Endothelial cell of umbilical vein (primary cell): ENCODE results near the gene DDX10. TPM values are rescaled to one million over a fixed set of nuclear protein-coding genes. Genes with fewer than 3 reads are reported as not detected.

Experiments
- BruUV-seq: library from RNA; stranded (reverse); fragments of 400-500 nt; replicated peaks from 2 replicates; lab custom pipeline; 2021; lab: Mats Ljungman, UMichigan
- CTCF ChIA-PET: fragments of 300-600, 350-600 bp; sonication (Branson Sonifier 250); formaldehyde crosslinking; loops from one replicate; lab custom pipeline; 2021; ENCODE audit warnings: antibody characterized with exemption, inconsistent platforms; lab: Charles Lee
- POLR2A ChIA-PET: fragments of 300-600, 350-600 bp; sonication (Branson Sonifier 250); formaldehyde crosslinking; loops from one replicate; lab custom pipeline; 2021; ENCODE audit warnings: antibody characterized with exemption, inconsistent platforms; lab: Charles Lee
- DNase-seq: peaks from one replicate; pipeline ENCODE4 v3.0.0-alpha.2; 2011; ENCODE audit warnings: low read depth, low spot score
- FAIRE-seq: peaks from 2 replicates; lab custom pipeline; 2011; peaks lifted over from hg19 to GRCh38; lab: Jason Lieb, UNC
- H2AFZ ChIP-seq: 2 replicates; pipeline ENCODE4 v1.6.0; 2012; ENCODE audit warnings: low read depth, low read length, control low read depth, inconsistent platforms
- H3K27ac ChIP-seq: 2 replicates; pipeline ENCODE4 v1.5.1; 2011; ENCODE audit warnings: low read depth, mild to moderate bottlenecking, control low read depth, low read length, moderate library complexity; ENCODE audit not compliant: insufficient read depth
- H3K27me3 ChIP-seq, 2 experiments: 2 replicates each; pipeline versions ENCODE4 v1.6.0 to v1.6.1; 2011; ENCODE audit warnings: low read length in 2 of 2, mixed read lengths in 1 of 2; ENCODE audit not compliant: control insufficient read depth in 2 of 2, insufficient read depth in 2 of 2
- H3K36me3 ChIP-seq, 2 experiments: 2 replicates in 1 of 2; 3 replicates in 1 of 2; pipeline ENCODE4 v1.5.1; 2011; ENCODE audit warnings: low read length in 2 of 2, mild to moderate bottlenecking in 1 of 2, moderate library complexity in 1 of 2; ENCODE audit not compliant: control insufficient read depth in 2 of 2, insufficient read depth in 2 of 2; ENCODE audit errors: extremely low read depth in 1 of 2
- H3K4me1 ChIP-seq: 3 replicates; pipeline ENCODE4 v1.5.1; 2011; ENCODE audit warnings: mild to moderate bottlenecking, low read length; ENCODE audit not compliant: control insufficient read depth, insufficient read depth; ENCODE audit errors: extremely low read depth
- H3K4me2 ChIP-seq: 2 replicates; pipeline ENCODE4 v1.6.1; 2011; ENCODE audit warnings: low read length, control low read depth, mixed read lengths; ENCODE audit not compliant: insufficient read depth
- H3K4me3 ChIP-seq, 3 experiments: fragments of 200-600 bp in 1 of 3; sonication (generic), shearing (Covaris generic) in 1 of 3; replicated peaks in 1 of 3; 2 replicates each; pipeline ENCODE4 v1.5.1; 2011 to 2016; ENCODE audit warnings: control low read depth in 3 of 3, low read length in 3 of 3, mild to moderate bottlenecking in 2 of 3, inconsistent platforms in 1 of 3, low read depth in 1 of 3, moderate library complexity in 1 of 3; ENCODE audit not compliant: insufficient read depth in 1 of 3
- H3K79me2 ChIP-seq: 2 replicates; pipeline ENCODE4 v1.6.0; 2012; ENCODE audit warnings: low read length, inconsistent platforms; ENCODE audit not compliant: control insufficient read depth, insufficient read depth
- H3K9ac ChIP-seq: replicated peaks from 2 replicates; pipeline ENCODE3; 2011; ENCODE audit warnings: low read length, control low read depth; ENCODE audit not compliant: insufficient read depth; ENCODE audit errors: extremely low read depth
- H3K9me1 ChIP-seq: replicated peaks from 3 replicates; pipeline ENCODE4 v1.6.0; 2011; ENCODE audit warnings: mild to moderate bottlenecking, low read length; ENCODE audit not compliant: control insufficient read depth, insufficient read depth; ENCODE audit errors: extremely low read depth
- H3K9me3 ChIP-seq: replicated peaks from 2 replicates; pipeline ENCODE4 v1.5.1; 2012; ENCODE audit warnings: low read length, inconsistent platforms; ENCODE audit not compliant: control insufficient read depth, insufficient read depth
- H4K20me1 ChIP-seq: replicated peaks from 2 replicates; pipeline ENCODE3; 2011; ENCODE audit warnings: mild to moderate bottlenecking, low read length; ENCODE audit not compliant: control insufficient read depth, insufficient read depth; ENCODE audit errors: extremely low read depth
- EZH2 ChIP-seq: IDR thresholded peaks from 2 replicates; pipeline ENCODE4 v1.6.1; 2012; ENCODE audit warnings: borderline replicate concordance, low read depth, mild to moderate bottlenecking, moderate library complexity, low read length, inconsistent platforms; ENCODE audit not compliant: severe bottlenecking
- FOS ChIP-seq: IDR thresholded peaks from 2 replicates; pipeline ENCODE4 v1.6.1; 2011; ENCODE audit warnings: mild to moderate bottlenecking, low read length, moderate library complexity, borderline replicate concordance; ENCODE audit not compliant: insufficient read depth
- GATA2 ChIP-seq: IDR thresholded peaks from 2 replicates; pipeline ENCODE4 v1.7.0; 2011; ENCODE audit warnings: low read depth, mild to moderate bottlenecking, moderate library complexity, mixed read lengths, low read length; ENCODE audit not compliant: insufficient read length, insufficient read depth
- JUN ChIP-seq: IDR thresholded peaks from 2 replicates; pipeline ENCODE4 v1.6.1; 2011; ENCODE audit warnings: borderline replicate concordance, low read depth; ENCODE audit not compliant: insufficient read length, insufficient read depth
- MYC ChIP-seq: IDR thresholded peaks from one replicate; pipeline ENCODE4 v1.6.1; 2011; ENCODE audit warnings: mild to moderate bottlenecking, low read depth, low read length
- POLR2A ChIP-seq: IDR thresholded peaks from 2 replicates; pipeline ENCODE4 v1.6.1; 2012; ENCODE audit warnings: low read depth, mild to moderate bottlenecking, control low read depth, low read length
- POLR2AphosphoS5 ChIP-seq: IDR thresholded peaks from 2 replicates; pipeline ENCODE4 v1.6.1; 2012; ENCODE audit warnings: low read depth, mild to moderate bottlenecking, control low read depth, low read length, moderate library complexity; ENCODE audit not compliant: insufficient read depth
- dilution Hi-C: fragments of 300-500 bp; cut with MboI; formaldehyde crosslinking; loops from one replicate; pipeline ENCODE4 v1.15.0; 2019; ENCODE audit warnings: low sequenced_read_pairs; ENCODE audit not compliant: extremely low pct_ligation_motif_present
- intact Hi-C: fragments of 100-400 bp; cut with micrococcal nuclease; formaldehyde crosslinking; loops from one replicate; pipeline ENCODE4 v1.10.0; 2022
- polyA plus RNA-seq, 4 experiments: library from polyadenylated mRNA; depleted of rRNA in 3 of 4; stranded (reverse) in 3 of 4; unstranded in 1 of 4; fragments of >200 nt; gene quantifications; 2 replicates each; pipeline versions ENCODE4 v1.2.1 to v1.2.3, GENCODE V29; 2011 to 2012; ENCODE audit warnings: missing spikeins in 1 of 4
- total RNA-seq: library from RNA; stranded (reverse); gene quantifications from 2 replicates; pipeline ENCODE4 v1.2.3, GENCODE V29; 2021
- TF ChIP-seq, protein P1 (sequence below), 2 donors: IDR thresholded peaks; 1 replicate in 1 of 2; 2 replicates in 1 of 2; pipeline ENCODE4 v1.5.1; 2011; ENCODE audit warnings: low read length in 2 of 2, mild to moderate bottlenecking in 2 of 2, moderate library complexity in 2 of 2, control low read depth in 1 of 2, inconsistent platforms in 1 of 2, low read depth in 1 of 2; ENCODE audit not compliant: insufficient read depth in 1 of 2; ENCODE audit errors: extremely low read depth in 1 of 2
- TF ChIP-seq, protein P2 (sequence below): IDR thresholded peaks from 2 replicates; pipeline ENCODE4 v1.6.1; 2011; ENCODE audit not compliant: insufficient read depth, insufficient read length

Gene DDX10
- total and polyA plus RNA-seq, 2 donors (not counting 3 experiments of a cell fraction or from before 2014, with no cell fraction given), result 29.8 to 35.2 TPM

DNA sequence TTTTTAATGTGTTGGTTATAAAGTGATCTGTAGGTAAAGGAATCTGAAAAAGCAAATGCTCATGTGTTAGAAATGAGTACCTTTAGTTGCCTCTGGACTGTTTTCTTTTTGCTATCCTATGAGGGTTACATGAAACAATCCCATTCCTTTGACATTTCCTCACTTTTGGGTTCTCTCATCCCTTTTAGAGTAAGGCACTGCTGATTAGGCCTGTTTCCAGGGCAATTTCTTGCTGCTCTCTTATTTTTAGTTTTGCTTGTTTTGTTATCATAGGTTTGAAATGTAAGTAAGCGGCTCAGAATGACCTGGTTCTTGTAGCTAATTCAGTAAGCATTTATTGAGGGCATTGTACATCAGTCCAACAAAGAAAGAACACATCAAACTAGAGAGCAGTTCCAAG lies 138.9 kb downstream of the DDX10 start:
- no peak for FAIRE-seq
- no peak overlapping the region for H3K4me3 ChIP-seq
- no peak overlapping the region for H2AFZ ChIP-seq
- no peak overlapping the region for H3K27ac ChIP-seq
- dilution Hi-C loops, result no loop called here
- H3K9me3 ChIP-seq, result no peaks in the 10 kb centered on the region
- H3K4me2 ChIP-seq, result no peak overlapping the region
- no peaks in the 10 kb centered on the region for H4K20me1 ChIP-seq
- ChIA-PET POLR2A (no interaction called here), CTCF (no interaction called here)
- no TSS peak for BruUV-seq
- TF ChIP-seq EZH2, result no peak
- no peak for TF ChIP-seq POLR2AphosphoS5
- TF ChIP-seq FOS, result no peak
- TF ChIP-seq MYC, result no peak
- no peak for TF ChIP-seq GATA2
- TF ChIP-seq, protein P1, sequence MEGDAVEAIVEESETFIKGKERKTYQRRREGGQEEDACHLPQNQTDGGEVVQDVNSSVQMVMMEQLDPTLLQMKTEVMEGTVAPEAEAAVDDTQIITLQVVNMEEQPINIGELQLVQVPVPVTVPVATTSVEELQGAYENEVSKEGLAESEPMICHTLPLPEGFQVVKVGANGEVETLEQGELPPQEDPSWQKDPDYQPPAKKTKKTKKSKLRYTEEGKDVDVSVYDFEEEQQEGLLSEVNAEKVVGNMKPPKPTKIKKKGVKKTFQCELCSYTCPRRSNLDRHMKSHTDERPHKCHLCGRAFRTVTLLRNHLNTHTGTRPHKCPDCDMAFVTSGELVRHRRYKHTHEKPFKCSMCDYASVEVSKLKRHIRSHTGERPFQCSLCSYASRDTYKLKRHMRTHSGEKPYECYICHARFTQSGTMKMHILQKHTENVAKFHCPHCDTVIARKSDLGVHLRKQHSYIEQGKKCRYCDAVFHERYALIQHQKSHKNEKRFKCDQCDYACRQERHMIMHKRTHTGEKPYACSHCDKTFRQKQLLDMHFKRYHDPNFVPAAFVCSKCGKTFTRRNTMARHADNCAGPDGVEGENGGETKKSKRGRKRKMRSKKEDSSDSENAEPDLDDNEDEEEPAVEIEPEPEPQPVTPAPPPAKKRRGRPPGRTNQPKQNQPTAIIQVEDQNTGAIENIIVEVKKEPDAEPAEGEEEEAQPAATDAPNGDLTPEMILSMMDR (IDR thresholded peaks at IDR 0.05; ENCODE audit: extremely low read depth in 1 of 2, insufficient read depth in 1 of 2, low read depth in 1 of 2, low read length in 2 of 2), result no peak
- TF ChIP-seq JUN, result no peak
- TF ChIP-seq POLR2A, result no peak
- TF ChIP-seq, protein P2, sequence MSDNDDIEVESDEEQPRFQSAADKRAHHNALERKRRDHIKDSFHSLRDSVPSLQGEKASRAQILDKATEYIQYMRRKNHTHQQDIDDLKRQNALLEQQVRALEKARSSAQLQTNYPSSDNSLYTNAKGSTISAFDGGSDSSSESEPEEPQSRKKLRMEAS, result no peak
- intact Hi-C loops, result no loop called here
- no peak overlapping the region for H3K9ac ChIP-seq
- H3K36me3 ChIP-seq, result no peaks in the 10 kb centered on the region
- peaks cover 6% of the 10 kb centered on the region for H3K79me2 ChIP-seq
- H3K9me1 ChIP-seq, result no peaks in the 10 kb centered on the region
- no peaks in the 10 kb centered on the region for H3K27me3 ChIP-seq
- no peaks in the 10 kb centered on the region for H3K4me1 ChIP-seq
- DNase-seq, result no peak
